IPS-NIHi7 (cell line): ENCODE results near the gene KCNE2.
"Not testable (repeated sequence)": the region's sequence is repeated elsewhere in the genome, so short reads cannot be mapped to it uniquely, and the experiment has no call there.

Source experiments
- DNase-seq: peaks from one replicate; pipeline ENCODE4 v3.0.0; 2012; ENCODE audit warnings: mixed read lengths; ENCODE audit errors: extremely low spot score

The KCNE2 gene

DNA sequence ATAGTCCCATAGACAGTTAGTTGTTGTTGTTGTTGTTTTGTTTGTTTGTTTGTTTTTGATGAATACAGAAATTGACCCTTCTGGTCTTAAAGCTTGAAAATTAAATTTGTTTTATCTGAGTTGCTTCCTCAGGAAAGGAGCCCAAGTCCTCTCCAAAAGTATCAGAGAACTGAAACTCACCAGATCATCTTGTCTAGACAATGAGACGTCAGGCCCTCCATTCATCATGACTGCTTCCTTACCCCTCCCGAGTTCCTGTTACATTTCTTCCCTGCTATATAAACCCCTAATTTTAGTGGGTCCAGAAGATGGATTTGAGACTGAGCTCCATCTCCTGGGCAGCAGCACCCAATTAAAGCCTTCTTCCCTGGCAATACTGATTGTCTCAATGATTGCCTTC, 42.9 kb downstream of the KCNE2 start:
- DNase-seq = not testable (repeated sequence)

DNA sequence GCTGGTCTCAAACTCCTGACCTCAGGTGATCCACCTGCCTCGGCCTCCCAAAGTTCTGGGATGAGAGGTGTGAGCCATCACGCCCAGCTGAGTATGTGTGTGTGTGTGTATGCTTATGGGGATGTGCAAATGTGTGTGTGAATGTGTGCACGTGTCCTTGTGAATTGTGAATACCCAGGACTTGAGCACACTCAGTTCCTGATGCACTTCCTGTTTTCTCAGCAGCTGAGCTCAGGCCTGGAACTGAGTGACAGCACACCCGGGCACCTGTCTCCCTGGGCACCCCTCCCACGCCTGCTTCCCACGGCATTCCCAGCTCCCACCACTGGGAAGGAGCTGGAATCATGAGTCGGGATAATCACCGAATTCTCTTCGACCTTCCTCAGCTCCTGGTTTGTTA, 43.5 kb downstream of the KCNE2 start:
- DNase-seq = not testable (repeated sequence)

DNA sequence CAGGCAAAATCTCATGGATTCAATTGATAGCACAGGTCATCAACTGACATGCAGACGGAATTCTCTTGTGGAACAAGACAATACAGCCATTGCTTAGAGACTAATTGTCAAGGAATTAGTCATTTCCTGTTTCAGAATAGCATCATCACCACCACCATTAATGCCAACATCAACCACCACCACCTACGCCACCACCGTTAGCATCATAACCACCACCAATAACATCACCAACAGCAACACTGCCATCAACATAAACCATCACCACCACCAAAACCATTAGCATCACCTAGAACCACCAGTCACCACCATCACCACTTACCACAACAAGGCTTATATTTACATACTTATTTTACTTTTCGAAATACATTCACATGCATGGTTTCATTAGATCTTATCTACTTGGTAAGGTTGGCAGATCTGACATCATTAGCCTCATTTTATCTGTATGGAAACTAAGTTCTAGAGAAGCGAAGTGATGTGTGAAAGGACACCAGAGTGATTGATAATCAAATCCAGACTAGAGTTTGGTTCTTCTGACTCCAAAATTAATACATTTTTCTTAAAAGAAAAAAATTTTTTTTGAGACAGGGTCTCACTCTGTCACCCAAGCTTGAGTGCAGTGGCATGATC, 53.8 kb downstream of the KCNE2 start:
- DNase-seq = not testable (repeated sequence)
